Measurements from ENCODE around the gene FADS6.

GRCh38 chr17:74833501-74834377, 59.7 kb downstream of the FADS6 start:
- TF ChIP-seq CTCF (IDR thresholded peaks at IDR 0.05) (no peak), REST (IDR thresholded peaks at IDR 0.05; ENCODE audit: insufficient read depth in 1 of 2, low read depth in 2 of 2, low read length in 1 of 2) (no peak)

All from Panc1 (cell line).